GM19463 (cell line): ENCODE data around the gene GAREM1.
"Not testable (repeated sequence)": the region's sequence is repeated elsewhere in the genome, so short reads cannot be mapped to it uniquely, and the experiment has no call there.

Experiments
- ATAC-seq: cut with Tn5 transposase; IDR thresholded peaks from one replicate; pipeline ENCODE4 v1.9.1; 2021; ENCODE audit warnings: mild to moderate bottlenecking, moderate library complexity; ENCODE audit not compliant: unreplicated experiment

The GAREM1 gene

GRCh38 chr18:32261003-32261402 lies 209.7 kb downstream of the GAREM1 start:
- no peak for ATAC-seq

- ATAC-seq, result no peak
Observed at GRCh38 chr18:32259553-32259952, 211.1 kb downstream of the GAREM1 start.

- ATAC-seq, result no peak
Observed at GRCh38 chr18:32258558-32259204, 212.0 kb downstream of the GAREM1 start.

- no peak for ATAC-seq
Observed at GRCh38 chr18:32258148-32258547, 212.5 kb downstream of the GAREM1 start.

GRCh38 chr18:32257084-32257785 lies 213.4 kb downstream of the GAREM1 start:
- ATAC-seq, result no peak

GRCh38 chr18:32255570-32255969 lies 215.1 kb downstream of the GAREM1 start:
- ATAC-seq, result no peak

- ATAC-seq, result no peak
Observed at GRCh38 chr18:32252141-32252860, 218.4 kb downstream of the GAREM1 start.

- no peak for ATAC-seq
Observed at GRCh38 chr18:32251466-32251865, 219.2 kb downstream of the GAREM1 start.

GRCh38 chr18:32249147-32249929 lies 221.3 kb downstream of the GAREM1 start:
- ATAC-seq, result no peak

GRCh38 chr18:32244881-32245280 lies 225.8 kb downstream of the GAREM1 start:
- ATAC-seq, result no peak

GRCh38 chr18:32243358-32243757 lies 227.3 kb downstream of the GAREM1 start:
- ATAC-seq, result no peak

- no peak for ATAC-seq
Observed at GRCh38 chr18:32242395-32242794, 228.3 kb downstream of the GAREM1 start.

GRCh38 chr18:32238635-32239268 lies 231.9 kb downstream of the GAREM1 start:
- ATAC-seq, result no peak

GRCh38 chr18:32237049-32237448 lies 233.6 kb downstream of the GAREM1 start:
- no peak for ATAC-seq

- ATAC-seq, result not testable (repeated sequence)
Observed at GRCh38 chr18:32233348-32233747, 237.3 kb downstream of the GAREM1 start.

GRCh38 chr18:32219431-32220018 lies 251.2 kb downstream of the GAREM1 start:
- no peak for ATAC-seq

- ATAC-seq, result no peak
Observed at GRCh38 chr18:32216390-32216789, 254.3 kb downstream of the GAREM1 start.

- ATAC-seq, result no peak
Observed at GRCh38 chr18:32213693-32214092, 257.0 kb downstream of the GAREM1 start.
